Stimulated activated CD8-positive, alpha-beta memory T cell treated with anti-CD3 and anti-CD28 coated beads, Interleukin-2, amount 100 ng/mL, for 1 hour (primary cell): ENCODE measurements around the gene ACAP2.
"Not testable (repeated sequence)": the region's sequence is repeated elsewhere in the genome, so short reads cannot be mapped to it uniquely, and the experiment has no call there.

ENCODE experiments used
- DNase-seq, 2 donors: peaks; one replicate each; pipeline ENCODE4 v3.0.0-alpha.2; 2020; ENCODE audit warnings: low read depth in 2 of 2

Gene ACAP2

GRCh38 chr3:195442573-195443390 is at the start of gene ACAP2:
Gene ACAP2, minus strand, starts transcription at chr3:195443020. Its CDS starts 173 bp downstream, at chr3:195442847.
- DNase-seq: peak; percentile 98

GRCh38 chr3:195475614-195476013 is 32.8 kb upstream of the ACAP2 start:
- no peak for DNase-seq

GRCh38 chr3:195475116-195475515 is 32.3 kb upstream of the ACAP2 start:
- not testable (repeated sequence) for DNase-seq

- DNase-seq: no peak
These were observed 26.0 kb upstream of the ACAP2 start for GRCh38 chr3:195468841-195469240.

- DNase-seq: no peak
These were observed 25.6 kb upstream of the ACAP2 start for GRCh38 chr3:195468391-195468776.

- DNase-seq: no peak
These were observed 25.0 kb upstream of the ACAP2 start for GRCh38 chr3:195467641-195468390.

- no peak for DNase-seq
These were observed 23.4 kb upstream of the ACAP2 start for GRCh38 chr3:195466251-195466650.

GRCh38 chr3:195462922-195463321 is 20.1 kb upstream of the ACAP2 start:
- DNase-seq: not testable (repeated sequence)

GRCh38 chr3:195462308-195462610 is 19.4 kb upstream of the ACAP2 start:
- DNase-seq: no peak

GRCh38 chr3:195461594-195462307 is 18.9 kb upstream of the ACAP2 start:
- DNase-seq: no peak

- DNase-seq: no peak
These were observed 17.4 kb upstream of the ACAP2 start for GRCh38 chr3:195460091-195460713.

GRCh38 chr3:195458316-195458717 is 15.5 kb upstream of the ACAP2 start:
- DNase-seq: no peak

GRCh38 chr3:195455789-195456188 is 13.0 kb upstream of the ACAP2 start:
- no peak for DNase-seq

GRCh38 chr3:195453236-195453635 is 10.4 kb upstream of the ACAP2 start:
- DNase-seq: no peak

GRCh38 chr3:195451373-195452015 is 8.7 kb upstream of the ACAP2 start:
- no peak for DNase-seq

GRCh38 chr3:195450731-195451229 is 8.0 kb upstream of the ACAP2 start:
- DNase-seq: no peak

- DNase-seq: no peak
These were observed 5.5 kb upstream of the ACAP2 start for GRCh38 chr3:195448205-195448875.

GRCh38 chr3:195447201-195447600 is 4.4 kb upstream of the ACAP2 start:
- DNase-seq: no peak

- no peak for DNase-seq
These were observed 3.5 kb upstream of the ACAP2 start for GRCh38 chr3:195446359-195446758.

- no peak for DNase-seq
These were observed 3.1 kb upstream of the ACAP2 start for GRCh38 chr3:195445885-195446284.
